NCI-H1092 (cell line): ENCODE results near the gene BUB1B.
"Not testable (repeated sequence)": the region's sequence is repeated elsewhere in the genome, so short reads cannot be mapped to it uniquely, and the experiment has no call there.

Experiments
- DNase-seq: peaks from one replicate; lab custom pipeline; 2025; lab: John Stamatoyannopoulos, UW

BUB1B gene

GRCh38 chr15:40160689-40161688, at the start of gene BUB1B:
Gene BUB1B (plus strand): TSS chr15:40161069. CDS start chr15:40161221, 152 bp downstream.
- peak; percentile 89 for DNase-seq

DNA sequence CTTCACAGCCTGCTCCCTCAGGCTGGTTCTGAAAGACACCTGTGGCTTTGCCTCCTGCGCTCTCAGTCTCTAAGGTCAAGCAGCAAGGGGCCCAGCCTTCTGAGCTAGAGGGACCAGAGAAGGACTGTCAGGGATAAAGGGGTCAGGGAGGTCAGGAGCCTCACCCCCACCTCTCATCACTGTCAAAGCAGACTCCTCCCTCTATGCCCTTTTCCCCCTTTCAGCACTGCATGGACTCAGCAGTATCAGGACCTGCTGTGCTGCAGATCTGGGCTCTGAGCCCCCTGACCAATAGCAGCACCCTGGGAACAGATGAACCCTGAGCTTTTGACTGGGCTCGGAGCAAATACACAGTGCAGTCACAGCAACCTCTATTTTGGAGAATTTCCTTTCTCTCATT, 49.0 kb upstream of the BUB1B start:
- DNase-seq = no peak

DNA sequence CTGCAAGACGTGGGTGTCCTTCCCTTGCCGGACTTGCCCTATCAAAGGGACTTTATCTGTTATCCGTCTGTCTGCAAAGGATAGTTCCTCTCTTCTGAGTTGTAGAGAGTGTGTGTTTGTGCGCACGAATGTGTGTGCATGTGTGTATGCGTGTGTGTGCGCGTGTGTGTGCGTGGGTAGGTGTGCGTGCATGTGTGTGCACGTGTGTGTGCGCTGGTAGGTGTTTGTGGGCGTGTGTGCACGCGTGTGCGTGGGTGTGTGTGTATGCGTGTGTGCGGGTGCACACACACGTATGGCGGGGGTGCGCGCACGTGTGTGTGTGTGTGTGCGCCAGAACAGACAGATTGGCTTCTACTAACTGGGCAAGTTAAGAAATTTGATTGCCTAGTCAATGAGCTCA, 48.1 kb upstream of the BUB1B start:
- DNase-seq = no peak

GRCh38 chr15:40114218-40114617, 46.7 kb upstream of the BUB1B start:
- DNase-seq = no peak

GRCh38 chr15:40115106-40115505, 45.8 kb upstream of the BUB1B start:
- DNase-seq = not testable (repeated sequence)

DNA sequence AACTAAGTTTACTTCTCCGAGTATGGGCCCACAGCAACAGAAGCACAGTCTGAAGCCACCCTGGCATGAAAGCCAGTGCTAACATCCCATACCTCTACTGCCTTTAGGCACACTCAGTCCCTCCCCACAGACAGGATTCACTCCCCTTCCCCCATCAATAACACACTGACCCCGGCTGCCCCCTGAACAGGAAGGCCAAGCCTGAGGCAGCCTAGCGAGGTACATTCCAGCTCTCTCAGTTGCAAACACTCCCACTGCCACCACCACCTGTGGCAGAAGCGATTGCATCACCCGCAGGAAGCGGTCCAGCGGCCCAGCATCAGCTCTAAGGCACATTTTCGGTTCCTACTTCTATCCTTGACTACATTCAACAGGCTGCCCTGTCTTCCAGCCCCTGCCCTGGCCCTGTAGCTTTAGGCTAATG, 45.2 kb upstream of the BUB1B start:
- no peak for DNase-seq

DNA sequence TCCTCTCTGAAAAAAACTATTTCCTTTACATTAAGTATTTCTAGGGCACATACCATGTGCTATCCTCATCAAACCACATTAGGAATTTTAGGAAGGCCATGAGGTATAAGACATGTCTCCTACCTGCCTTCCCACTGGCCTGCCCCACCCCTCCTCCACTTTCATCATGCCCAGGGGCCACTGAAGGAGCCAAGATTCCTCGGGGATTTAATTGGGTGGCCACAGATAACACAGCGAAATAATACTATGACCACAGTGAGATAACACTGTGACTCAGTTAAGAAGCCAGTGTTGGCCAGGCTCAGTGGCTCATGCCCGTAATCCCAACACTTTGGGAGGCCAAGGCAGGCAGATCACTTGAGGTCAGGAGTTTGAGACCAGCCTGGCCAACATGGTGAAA, 42.4 kb upstream of the BUB1B start:
- no peak for DNase-seq

DNA sequence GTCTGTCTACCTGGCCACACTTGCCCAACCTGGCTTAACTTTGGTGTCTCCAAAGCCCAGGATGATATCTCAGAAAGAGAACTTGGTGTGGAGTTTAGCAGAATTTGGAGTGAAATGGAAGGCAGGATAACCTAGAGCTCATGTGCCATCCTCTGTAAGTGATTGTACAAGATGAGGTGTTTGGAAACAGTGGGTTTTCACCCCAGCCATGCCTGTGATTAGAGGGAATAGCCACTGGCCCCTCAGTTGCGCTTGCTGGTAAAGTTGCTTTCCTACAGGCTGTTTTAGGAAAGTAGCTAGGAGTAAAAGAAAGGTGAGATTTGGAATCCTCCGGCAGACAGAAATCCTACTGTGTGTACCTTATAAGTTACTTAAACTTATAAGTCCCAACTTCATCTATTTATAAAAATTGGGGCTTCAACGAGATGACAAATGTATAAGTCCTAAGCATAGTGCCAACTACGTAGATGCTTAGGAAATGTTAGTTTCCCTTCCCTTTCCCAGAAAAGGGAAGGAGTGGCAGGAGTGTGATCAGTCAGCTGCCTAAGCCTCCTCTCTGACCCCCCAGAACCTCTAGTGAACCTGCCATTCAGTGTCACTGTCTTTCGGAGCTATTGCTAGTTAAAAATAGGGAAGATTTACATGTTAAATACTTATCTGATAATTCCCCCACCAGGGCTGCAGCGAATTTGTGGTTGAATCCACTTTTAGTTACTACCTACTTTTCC, 38.8 kb upstream of the BUB1B start:
- no peak for DNase-seq

- DNase-seq = not testable (repeated sequence)
These were observed 37.9 kb upstream of the BUB1B start for GRCh38 chr15:40122989-40123388.

GRCh38 chr15:40123863-40124262, 37.0 kb upstream of the BUB1B start:
- DNase-seq = not testable (repeated sequence)

DNA sequence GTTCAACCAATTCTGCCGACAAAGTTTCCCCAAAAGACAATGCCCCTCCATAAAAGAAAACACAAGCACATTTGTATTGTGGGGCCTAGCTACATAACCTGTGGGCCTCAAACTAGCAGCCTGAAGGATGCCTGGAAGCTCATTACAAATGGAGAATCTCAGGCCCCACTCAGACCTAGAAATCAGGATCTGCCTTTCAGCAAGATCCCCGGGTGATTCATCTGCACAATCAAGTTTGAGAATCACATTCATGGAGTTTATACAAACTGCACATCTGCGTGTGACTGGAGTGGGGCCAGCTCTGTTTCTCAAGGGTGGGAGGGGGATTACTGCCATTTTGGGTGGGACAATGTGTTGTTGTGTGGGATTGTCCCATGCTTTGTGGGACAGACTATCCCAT, 36.5 kb upstream of the BUB1B start:
- DNase-seq = not testable (repeated sequence)

DNA sequence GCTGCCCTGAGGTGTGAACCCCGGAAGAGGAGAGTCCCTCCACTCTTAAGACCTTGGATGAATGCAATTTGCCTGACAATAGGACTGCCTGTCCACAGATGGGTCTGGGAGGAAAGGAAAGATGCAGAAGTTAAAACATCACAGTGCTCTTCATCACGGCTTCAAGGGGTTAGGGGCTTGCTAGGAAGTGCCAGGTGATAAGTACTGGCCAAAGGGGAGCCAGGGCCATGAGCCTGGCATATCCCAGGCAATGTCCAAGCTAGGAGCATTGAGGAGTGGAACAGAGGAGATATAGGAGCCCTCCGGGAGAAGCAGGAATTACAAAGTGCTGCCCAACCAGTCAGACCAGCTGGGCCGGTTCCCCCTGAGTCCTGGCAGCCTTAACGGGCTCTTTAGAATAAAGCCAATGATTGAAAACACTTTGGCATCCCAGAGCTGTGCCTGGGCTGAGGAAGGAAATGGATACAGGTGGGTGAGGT, 36.0 kb upstream of the BUB1B start:
- DNase-seq = not testable (repeated sequence)

GRCh38 chr15:40125950-40126349, 34.9 kb upstream of the BUB1B start:
- no peak for DNase-seq

DNA sequence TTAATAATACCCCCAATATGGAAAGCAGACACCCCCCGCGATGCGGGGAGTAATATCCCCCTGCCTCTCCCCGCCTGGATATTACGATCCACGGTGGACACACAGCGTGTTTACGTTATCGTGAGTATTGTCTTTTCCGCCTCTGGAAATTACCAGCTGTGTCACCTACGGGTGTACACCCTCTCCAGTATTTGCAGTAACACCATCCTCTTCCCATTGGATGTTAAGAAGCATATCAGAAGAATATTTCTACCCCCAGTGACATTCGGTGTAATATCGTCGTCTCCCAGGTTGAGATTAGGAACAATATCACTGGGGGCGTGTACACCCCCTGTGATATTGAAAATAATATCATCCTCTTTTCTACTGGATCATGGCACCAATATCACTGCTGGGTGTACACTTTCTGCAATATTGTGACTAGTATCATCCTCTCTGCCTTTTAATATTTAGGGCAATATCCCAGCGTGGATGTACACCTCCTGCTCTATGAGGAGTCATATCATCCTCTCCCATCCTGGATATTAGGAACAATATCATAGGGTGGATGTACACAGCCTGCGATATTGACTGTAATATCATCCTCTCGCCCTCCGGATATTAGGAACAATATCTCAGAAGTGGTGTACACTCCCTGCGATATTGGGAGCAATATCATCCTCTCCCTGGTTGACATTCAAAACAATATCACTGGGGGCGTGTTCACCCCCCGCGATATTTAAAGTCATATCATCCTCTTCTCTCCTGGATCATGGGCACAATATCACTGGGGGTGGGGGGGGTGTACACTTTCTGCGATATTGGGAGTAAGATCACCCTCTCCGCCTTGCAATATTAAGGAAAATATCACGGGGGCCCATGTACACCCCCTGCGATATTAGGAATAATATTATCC, 31.9 kb upstream of the BUB1B start:
- no peak for DNase-seq

GRCh38 chr15:40130118-40130517, 30.8 kb upstream of the BUB1B start:
- DNase-seq = no peak

DNA sequence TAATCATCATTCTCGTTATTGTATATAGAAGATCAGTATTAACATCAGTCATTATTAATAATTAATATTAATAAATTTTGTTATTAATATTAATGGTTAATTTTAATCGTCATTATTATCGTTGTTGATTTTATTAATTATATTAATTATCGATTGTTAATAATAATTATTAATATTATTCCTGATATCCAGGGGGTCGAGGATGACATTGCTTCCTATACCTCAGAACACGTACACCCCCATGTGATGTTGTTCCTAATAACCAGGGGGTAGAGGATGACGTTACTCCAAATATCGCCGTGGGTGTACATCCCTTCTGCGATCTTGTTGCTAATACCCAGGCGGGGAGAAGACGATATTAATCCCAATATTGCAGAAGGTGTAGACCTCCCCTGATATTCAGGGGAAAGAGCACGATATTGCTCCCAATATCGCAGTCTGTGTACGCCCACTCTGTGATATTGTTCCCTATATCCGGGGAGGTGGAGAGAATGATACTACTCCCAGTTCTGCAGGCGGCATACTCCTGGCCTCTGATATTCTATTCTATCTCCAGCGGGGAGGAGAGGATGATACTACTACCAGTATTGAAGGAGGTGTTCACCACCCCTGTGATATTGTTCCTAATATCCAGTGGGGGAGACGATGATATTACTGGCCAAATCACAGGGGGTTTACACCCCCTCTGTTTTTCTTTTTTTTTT, 29.9 kb upstream of the BUB1B start:
- no peak for DNase-seq

- DNase-seq = no peak
These were observed 27.3 kb upstream of the BUB1B start for GRCh38 chr15:40133544-40133943.

DNA sequence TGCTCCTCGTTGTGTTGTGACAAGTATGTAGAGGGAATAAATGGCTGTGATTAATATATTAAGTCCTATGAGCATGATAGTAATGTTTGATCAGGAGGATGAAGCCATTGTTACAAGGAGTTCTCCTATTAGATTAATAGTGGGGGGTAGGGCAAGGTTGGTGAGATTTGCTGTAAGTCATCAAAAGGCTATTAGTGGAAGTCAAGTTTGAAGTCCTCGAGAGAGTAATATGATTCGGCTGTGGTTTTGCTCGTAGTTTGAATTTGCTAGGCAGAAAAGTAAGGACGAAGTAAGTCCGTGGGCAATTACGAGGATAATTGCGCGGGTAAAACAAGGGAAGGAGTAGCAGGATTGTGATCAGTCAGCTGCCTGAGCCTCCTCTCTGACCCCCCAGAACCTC, 26.0 kb upstream of the BUB1B start:
- no peak for DNase-seq

DNA sequence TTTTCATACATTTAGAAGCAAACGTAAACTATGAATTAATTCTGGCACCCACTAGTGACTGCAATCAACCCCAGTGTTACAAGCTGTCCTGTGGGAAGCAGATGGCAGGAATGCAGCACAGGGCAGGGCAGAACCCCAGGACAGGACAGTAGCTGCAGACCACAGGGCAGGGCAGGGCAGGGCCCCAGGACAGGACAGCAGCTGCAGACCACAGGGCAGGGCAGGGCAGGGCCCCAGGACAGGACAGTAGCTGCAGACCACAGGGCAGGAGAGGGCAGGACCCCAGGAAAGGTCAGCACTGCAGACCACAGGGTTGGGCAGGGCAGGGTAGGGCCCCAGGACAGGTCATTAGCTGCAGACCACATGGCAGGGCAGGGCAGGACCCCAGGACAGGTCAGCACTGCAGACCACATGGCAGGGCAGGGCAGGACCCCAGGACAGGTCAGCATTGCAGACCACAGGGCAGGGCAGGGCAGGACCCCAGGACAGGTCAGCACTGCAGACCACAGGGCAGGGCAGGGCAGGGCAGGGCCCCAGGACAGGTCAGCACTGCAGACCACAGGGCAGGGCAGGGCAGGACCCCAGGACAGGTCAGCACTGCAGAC, 24.9 kb upstream of the BUB1B start:
- not testable (repeated sequence) for DNase-seq

- no peak for DNase-seq
These were observed 24.2 kb upstream of the BUB1B start for GRCh38 chr15:40136470-40137302.
